Suppressor macrophage (primary cell): Measurements from ENCODE around the gene HSPB7.
"Not testable (repeated sequence)": the region's sequence is repeated elsewhere in the genome, so short reads cannot be mapped to it uniquely, and the experiment has no call there.

Experiments used
- DNase-seq, 4 experiments: peaks; one replicate each; pipeline ENCODE4 v3.0.0-alpha.2; 2020 to 2022
- total RNA-seq, 17 experiments: gene quantifications; one replicate each; lab custom pipeline; 2026; ENCODE audit warnings: mixed read lengths in 6 of 17, inconsistent platforms in 3 of 17; lab: John Stamatoyannopoulos, UW

HSPB7 gene
- 0 to 1.2 (median 0.10) reads per million in 17 experiments for total RNA-seq

- peak in 1 of 4 experiments; percentile 22 for DNase-seq
These were observed at the start of gene HSPB7 for GRCh38 chr1:16017461-16018303. TSS of gene HSPB7 (minus strand) at chr1:16018043. CDS start at chr1:16017963, 80 bp downstream.

- no peak for DNase-seq
These were observed 49.4 kb upstream of the HSPB7 start for GRCh38 chr1:16067127-16067768.

- no peak for DNase-seq
These were observed 48.4 kb upstream of the HSPB7 start for GRCh38 chr1:16066245-16066644.

DNA sequence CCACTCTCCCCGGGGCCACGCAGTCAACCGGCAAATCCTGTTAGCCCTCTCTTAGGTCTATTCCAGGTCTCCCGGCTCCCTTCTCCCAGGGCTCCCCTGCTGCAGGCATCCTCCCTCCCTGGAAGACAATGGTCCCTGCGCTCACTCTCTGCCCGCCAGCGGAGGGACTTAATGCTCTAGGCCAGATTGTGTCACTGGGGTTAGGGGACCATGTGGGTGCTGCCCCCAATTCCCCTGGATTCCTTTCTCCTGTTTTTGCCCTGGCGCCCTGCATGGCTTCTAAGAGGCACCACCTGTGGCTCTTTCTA lies 47.4 kb upstream of the HSPB7 start:
- DNase-seq, result no peak

DNA sequence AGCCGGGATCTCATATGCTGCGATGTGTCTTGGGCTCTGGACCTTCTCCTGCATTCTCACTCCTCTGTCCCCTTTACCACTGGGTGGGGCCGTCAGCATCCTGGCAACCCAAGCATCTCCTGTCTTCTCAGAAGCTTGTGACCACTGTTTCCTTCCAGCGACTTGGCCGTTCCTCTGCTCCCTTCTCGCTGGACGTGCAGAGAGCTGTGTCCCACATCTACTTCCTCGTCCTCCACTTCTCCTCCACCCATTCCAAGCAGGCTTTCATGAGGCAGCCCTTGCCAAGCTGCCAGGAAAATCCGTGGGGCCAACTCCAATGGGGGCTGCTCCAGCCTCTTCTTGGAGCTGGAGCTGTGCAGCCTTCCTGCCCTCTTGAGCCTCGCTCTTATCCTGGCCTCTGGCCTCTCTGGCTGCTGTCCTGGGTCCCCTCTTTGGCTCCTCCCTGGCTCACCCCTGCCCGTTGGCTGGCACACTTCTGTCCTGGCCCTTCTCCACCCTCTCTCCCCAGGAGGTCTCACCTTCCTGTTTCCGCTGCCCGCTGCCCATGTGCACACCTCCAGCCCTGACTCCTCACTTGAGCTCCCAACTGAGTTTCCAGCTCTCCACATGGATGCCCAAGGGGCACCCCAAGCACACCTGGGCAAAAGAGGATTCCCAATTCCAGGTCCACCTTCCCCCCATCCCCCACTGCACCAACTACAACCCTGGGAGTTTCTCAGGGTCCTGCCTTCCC lies 46.9 kb upstream of the HSPB7 start:
- peak in 1 of 4 experiments; percentile 11 for DNase-seq

DNA sequence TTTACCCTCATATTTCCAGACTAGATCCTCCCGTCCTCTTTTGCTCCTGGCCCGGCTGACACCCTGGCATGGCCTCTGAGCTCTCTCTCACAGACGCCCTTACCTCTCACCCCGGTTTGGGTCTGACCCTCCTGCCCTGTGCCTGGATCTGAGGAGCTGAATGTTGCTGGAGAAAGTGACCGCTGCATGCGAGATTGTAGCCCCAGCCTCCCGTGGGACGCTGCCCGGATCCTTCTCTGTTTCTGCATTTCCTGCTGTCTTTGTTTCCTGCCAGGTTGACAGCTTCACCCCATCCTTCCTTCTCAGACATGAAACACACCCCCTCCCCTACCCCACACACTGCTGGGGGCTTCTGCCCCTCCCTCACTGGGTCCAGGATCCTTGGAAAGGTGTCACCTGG lies 46.1 kb upstream of the HSPB7 start:
- DNase-seq, result no peak

- DNase-seq, result no peak
These were observed 45.5 kb upstream of the HSPB7 start for GRCh38 chr1:16063226-16063829.

DNA sequence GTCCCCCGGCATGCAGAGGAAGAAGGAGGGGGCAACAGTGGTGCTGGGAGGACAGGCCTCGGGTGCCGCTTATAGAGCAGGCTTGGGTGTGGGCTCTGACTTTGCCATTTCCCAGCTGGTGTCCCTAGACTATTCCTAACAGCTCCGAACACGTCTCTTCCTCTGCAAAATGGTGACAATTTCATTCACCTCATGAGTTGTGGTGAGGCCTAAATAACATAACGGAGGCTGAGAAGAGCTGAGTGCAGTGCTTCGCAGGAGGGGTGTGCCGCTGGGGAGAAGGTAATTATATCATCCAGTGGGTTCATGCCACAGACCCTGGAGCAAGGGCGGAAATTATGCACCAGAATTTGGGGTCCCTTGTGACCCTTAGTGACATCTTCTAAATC lies 44.8 kb upstream of the HSPB7 start:
- not testable (repeated sequence) for DNase-seq

DNA sequence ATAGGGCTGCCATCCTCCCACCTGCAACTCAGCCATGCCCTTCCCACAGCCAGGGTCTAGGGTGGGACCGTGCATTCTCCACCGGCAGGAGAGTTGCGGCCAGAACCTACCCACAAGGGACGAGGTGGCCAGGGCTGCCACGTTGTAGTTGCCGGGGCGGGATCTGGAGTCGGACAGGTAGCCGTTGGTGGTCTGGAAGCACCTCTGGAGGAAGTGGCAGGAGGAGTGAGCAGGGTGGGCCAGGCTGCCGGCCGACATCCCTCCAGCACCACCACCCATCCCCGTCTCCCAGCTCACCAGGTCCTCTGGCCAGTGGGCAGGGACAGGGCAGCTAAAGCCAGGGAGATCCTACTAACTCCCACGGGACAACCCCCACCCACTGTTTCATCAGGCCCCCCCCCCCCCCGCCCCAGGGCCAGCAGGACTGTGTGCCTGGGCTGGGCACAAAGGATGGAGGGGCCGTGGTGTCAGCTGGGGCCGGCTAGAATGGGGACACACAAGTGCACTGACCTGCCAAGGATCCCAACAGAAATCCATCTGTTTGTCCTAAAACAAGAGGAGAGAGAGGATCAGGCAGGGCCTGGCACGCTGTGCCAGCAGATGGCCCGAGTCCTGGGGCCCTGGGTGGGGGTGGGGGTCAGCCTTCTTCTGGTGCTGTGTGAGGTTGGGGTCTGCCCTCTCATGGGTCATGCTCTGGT lies 44.3 kb upstream of the HSPB7 start:
- not testable (repeated sequence) for DNase-seq

GRCh38 chr1:16061266-16061665 lies 43.4 kb upstream of the HSPB7 start:
- no peak for DNase-seq

DNA sequence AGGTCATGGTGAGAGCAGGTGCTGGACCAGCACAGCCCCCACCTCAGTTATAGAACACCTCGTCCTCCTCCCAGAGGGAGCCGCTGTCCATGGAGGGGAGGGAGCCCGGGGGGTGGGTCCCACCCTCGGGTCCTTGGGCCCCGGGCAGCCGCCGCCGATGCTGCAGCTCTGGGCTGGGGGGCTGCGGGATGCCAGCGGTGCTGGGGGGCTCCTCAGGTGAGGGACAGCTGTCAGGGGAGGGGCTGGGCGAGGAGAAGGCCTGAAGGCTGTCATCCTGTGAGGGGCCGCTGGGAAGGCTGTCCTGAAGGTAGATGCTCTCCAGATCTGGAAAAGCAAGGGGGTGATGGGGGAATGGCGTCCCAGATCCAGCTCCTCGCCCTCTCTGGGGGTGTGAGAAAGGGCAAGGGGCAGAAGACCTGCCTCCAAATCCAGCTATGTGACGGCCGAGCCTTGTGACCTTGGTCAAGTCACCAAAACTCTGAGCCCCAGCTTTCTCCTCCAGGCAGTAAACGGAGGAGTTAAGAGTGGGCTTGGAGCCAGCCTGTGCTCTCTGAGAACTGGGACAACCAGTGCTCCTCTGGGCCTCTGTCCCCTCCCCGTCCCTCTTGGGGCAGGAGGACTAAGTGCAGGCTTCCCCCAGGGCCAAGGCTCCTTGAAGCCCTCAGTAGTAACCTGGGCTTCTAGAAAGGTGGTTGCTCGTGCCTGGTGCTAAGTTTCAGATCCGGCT lies 40.7 kb upstream of the HSPB7 start:
- DNase-seq, result not testable (repeated sequence)

- DNase-seq, result not testable (repeated sequence)
These were observed 39.6 kb upstream of the HSPB7 start for GRCh38 chr1:16057314-16057915.

GRCh38 chr1:16056521-16056912 lies 38.7 kb upstream of the HSPB7 start:
- DNase-seq, result not testable (repeated sequence)

DNA sequence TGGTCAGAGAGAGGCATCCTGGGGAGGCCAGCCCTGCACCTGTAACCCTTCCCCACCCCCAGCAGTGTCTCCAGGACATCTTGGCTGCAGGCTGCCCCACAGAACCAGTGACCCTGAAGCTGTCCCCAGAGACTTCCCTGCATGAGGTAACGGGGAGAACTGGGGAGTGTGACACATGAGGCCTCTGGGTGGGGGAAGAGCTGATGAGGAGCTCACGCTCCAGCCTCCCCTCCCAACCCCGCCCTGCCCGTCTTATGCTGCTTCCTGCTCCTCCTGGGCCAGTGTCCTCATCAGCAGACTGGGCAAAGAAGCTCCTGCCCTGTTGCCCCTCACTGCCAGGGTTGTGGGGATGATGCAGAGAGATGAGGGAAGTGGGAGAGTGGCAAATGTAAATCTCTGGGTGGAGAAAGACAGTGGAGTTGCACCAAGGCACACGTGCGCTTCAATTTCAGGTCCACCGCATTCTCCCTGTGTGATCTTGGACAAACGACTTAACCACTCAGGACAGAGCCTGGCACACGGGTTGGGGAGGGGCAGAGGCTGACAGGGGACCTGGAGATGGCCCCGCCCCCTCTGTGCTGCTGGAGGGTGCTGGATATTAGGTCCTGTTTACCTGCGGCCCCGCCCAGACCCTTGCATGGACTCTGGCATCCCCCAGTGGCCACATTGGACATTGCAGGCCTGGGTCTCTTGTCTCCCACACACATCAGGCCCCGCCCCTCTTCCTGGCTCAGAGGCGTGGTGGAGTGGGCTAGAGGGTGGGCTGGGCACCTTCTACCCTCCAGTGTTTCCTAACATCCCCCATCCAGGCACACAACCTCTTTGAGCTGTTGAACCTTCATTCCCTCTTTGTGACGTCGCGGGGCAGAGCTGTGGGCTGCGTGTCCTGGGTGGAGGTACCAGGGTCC lies 38.0 kb upstream of the HSPB7 start:
- peak; percentile 75 to 89 (median 80) for DNase-seq

GRCh38 chr1:16054598-16055540 lies 37.0 kb upstream of the HSPB7 start:
- DNase-seq, result no peak

- DNase-seq, result no peak
These were observed 36.1 kb upstream of the HSPB7 start for GRCh38 chr1:16053781-16054502.

- not testable (repeated sequence) for DNase-seq
These were observed 34.1 kb upstream of the HSPB7 start for GRCh38 chr1:16051949-16052348.

DNA sequence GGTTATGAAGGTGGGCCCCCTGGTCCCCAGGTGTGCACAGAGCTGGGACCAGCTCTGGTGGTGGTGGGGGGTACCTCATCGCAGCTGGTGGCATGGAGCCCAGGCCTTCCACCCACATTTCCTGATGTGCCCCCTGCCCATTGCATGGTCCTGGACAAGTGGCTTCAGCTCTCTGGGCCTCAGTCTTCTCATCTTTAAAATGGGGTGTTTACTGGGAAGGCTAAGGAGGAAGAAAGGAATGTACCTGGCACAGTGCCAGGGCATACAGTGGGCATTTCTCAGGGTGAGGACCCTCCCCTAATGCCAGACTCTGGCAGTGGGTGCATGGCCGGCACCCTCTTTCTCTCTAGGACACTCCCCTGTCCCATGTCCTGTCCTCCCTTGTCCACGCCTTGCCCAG lies 33.2 kb upstream of the HSPB7 start:
- no peak for DNase-seq
